ENCODE measurements around the gene PPP1R12A.

DNA sequence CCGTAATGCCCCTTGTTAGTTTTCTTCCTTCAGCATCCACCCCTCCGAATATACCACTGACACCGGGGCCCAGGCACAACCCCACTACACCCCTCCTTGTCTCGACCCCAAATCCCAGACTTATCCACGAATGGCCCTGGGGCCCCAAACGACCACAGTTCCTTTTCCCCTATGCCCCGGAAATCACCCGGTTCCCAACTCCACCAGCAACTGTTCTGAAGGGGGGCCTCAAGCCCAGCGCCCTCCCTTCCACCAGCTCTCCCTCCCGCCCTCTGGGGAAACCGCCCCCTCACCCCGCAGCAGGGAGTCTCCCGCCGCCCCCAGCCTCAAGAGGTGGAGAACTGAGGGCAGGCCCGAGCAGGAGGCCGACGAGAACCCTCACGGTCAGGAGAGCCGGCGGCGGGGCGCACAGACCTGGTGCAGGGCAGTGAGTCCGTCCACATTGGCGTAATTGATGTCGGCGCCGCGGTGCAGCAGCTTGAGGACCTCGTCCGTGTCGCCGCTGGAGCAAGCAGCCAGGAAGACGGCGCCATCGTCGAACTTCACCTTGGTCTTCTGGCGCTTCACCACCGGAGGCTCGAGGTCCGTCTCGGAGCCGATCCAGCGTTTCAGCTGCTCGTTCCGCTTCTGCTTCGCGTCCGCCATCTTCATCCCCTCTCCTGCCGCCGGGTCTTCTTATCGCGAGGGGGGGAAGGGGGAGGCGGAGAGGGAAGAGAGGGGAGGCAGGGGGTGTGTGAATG, 446 bp downstream of the PPP1R12A start:
- no peak for TF ChIP-seq CTCF (IDR thresholded peaks at IDR 0.05)
- no peak for TF ChIP-seq ZFX (IDR thresholded peaks at IDR 0.05; ENCODE audit: borderline replicate concordance)
